ENCODE results near the gene TRIM33. TPM values are rescaled to one million over a fixed set of nuclear protein-coding genes. Genes with fewer than 3 reads are reported as not detected.

TRIM33 gene
- total RNA-seq, 1 donor from 2014 or later, result 31.8 TPM

DNA sequence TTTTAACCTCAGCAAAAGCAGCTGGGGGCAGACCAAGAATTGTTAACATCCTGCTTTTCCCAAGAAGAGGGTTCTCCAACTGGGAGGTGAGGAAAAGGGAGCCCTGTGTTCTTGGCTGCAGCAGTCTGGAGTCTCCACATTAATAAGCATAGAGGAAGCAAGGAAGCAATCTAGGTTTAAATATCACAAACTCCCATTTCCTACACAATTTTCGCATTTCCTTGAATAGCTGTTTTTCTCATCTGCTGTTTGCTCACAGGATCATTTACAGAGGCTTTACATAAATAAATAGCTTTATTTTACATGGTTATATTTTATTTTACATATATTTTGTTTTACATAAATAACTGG is 124.0 kb downstream of the TRIM33 start:
- Histone ChIP-seq H3K9ac (ENCODE audit: low read length) (no peak overlapping the region), H4K20me1 (ENCODE audit: insufficient read depth, low read length) (no peaks in the 10 kb centered on the region), H3K9me3 (ENCODE audit: insufficient read depth, low read depth, low read length) (no peaks in the 10 kb centered on the region), H3K4me1 (ENCODE audit: insufficient read depth, low read length) (no peaks in the 10 kb centered on the region), H3K79me2 (ENCODE audit: insufficient read depth, low read length) (no peaks in the 10 kb centered on the region), H3K27ac (ENCODE audit: low read depth, low read length) (no peak overlapping the region), H3K36me3 (ENCODE audit: insufficient read depth, low read length) (peaks cover under 1% of the 10 kb centered on the region), H3K4me3 (ENCODE audit: insufficient read depth, low read depth, low read length) (no peak overlapping the region), H2AFZ (ENCODE audit: low read depth, low read length) (no peak overlapping the region), H3K27me3 (ENCODE audit: insufficient read depth, low read length) (no peaks in the 10 kb centered on the region), H3K4me2 (ENCODE audit: low read length) (no peak overlapping the region)
- Mint-ChIP-seq H3K9me3 (ENCODE audit: unreplicated experiment) (peaks cover 10% of the 10 kb centered on the region), H3K27ac (ENCODE audit: unreplicated experiment) (no peak overlapping the region), H3K36me3 (ENCODE audit: low read depth, unreplicated experiment) (peaks cover 9% of the 10 kb centered on the region), H3K4me3 (ENCODE audit: unreplicated experiment) (no peak overlapping the region), H3K27me3 (ENCODE audit: low read depth, unreplicated experiment) (no peaks in the 10 kb centered on the region), H3K4me1 (ENCODE audit: low read depth, unreplicated experiment) (peaks cover 2% of the 10 kb centered on the region)
- FAIRE-seq (no peak), DNase-seq (ENCODE audit: low read depth) (no peak)
- TF ChIP-seq, protein P1, sequence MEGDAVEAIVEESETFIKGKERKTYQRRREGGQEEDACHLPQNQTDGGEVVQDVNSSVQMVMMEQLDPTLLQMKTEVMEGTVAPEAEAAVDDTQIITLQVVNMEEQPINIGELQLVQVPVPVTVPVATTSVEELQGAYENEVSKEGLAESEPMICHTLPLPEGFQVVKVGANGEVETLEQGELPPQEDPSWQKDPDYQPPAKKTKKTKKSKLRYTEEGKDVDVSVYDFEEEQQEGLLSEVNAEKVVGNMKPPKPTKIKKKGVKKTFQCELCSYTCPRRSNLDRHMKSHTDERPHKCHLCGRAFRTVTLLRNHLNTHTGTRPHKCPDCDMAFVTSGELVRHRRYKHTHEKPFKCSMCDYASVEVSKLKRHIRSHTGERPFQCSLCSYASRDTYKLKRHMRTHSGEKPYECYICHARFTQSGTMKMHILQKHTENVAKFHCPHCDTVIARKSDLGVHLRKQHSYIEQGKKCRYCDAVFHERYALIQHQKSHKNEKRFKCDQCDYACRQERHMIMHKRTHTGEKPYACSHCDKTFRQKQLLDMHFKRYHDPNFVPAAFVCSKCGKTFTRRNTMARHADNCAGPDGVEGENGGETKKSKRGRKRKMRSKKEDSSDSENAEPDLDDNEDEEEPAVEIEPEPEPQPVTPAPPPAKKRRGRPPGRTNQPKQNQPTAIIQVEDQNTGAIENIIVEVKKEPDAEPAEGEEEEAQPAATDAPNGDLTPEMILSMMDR (IDR thresholded peaks at IDR 0.05; ENCODE audit: insufficient read depth, low read depth, low read length), result no peak
- TF ChIP-seq EZH2 (IDR thresholded peaks at IDR 0.05; ENCODE audit: insufficient read depth, low read length), result no peak

DNA sequence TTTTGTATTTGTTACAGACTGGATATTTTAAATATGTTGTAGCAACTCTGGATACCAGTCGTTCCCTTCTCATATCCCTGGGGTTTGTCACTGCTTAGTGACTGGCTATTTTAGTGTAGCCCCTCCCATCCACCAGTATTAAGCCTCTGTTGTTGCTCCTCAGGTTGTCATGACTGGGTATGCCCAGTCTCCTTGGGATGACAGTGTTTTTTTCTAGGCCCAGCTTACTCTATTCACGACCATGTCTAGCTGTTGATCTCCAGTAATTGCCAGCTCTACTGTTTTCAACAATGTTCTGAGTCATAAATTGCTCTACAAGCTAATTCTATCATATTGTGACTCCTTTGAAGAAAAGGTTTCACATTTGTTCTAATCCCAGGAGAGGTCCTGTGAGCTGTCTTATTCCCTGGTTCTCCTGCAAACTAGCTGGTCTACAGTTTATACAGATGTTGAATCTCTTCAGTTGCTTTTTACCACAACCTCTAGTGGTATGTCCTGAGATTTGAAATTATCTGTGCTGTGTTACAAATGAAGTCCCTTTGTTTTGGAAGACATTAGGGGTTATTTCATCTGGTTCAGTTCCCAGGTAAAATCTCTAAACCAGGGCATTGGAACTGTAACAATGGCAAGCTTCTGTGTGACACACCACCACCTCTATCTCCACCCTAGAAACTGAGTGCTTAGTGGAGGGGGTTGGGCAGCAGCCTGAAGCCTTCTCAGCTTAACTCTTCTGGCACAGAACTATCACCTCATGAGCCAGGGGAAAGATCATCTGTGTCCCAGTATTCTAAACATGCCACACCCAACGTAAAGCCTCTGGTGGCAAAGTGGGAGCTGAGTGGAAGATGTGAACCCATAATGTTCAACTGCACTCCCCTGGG is 124.6 kb downstream of the TRIM33 start:
- no peaks in the 10 kb centered on the region for H3K79me2 ChIP-seq (ENCODE audit: insufficient read depth, low read length)
- H4K20me1 ChIP-seq (ENCODE audit: insufficient read depth, low read length), result no peaks in the 10 kb centered on the region
- H3K27ac ChIP-seq (ENCODE audit: low read depth, low read length), result no peak overlapping the region
- Mint-ChIP-seq H3K27me3 (ENCODE audit: low read depth, unreplicated experiment) (no peaks in the 10 kb centered on the region), H3K4me1 (ENCODE audit: low read depth, unreplicated experiment) (peaks cover 2% of the 10 kb centered on the region), H3K36me3 (ENCODE audit: low read depth, unreplicated experiment) (peaks cover 8% of the 10 kb centered on the region), H3K9me3 (ENCODE audit: unreplicated experiment) (peaks cover 13% of the 10 kb centered on the region), H3K4me3 (ENCODE audit: unreplicated experiment) (no peak overlapping the region), H3K27ac (ENCODE audit: unreplicated experiment) (peak overlapping the region; percentile 41)
- no peak for DNase-seq (ENCODE audit: low read depth)
- FAIRE-seq, result no peak
- no peaks in the 10 kb centered on the region for H3K36me3 ChIP-seq (ENCODE audit: insufficient read depth, low read length)
- H2AFZ ChIP-seq (ENCODE audit: low read depth, low read length), result no peak overlapping the region
- H3K27me3 ChIP-seq (ENCODE audit: insufficient read depth, low read length), result no peaks in the 10 kb centered on the region
- H3K4me3 ChIP-seq (ENCODE audit: insufficient read depth, low read depth, low read length), result no peak overlapping the region
- TF ChIP-seq EZH2 (IDR thresholded peaks at IDR 0.05; ENCODE audit: insufficient read depth, low read length), result no peak
- TF ChIP-seq, protein P1 (IDR thresholded peaks at IDR 0.05; ENCODE audit: insufficient read depth, low read depth, low read length), result no peak
- no peak overlapping the region for H3K4me2 ChIP-seq (ENCODE audit: low read length)
- no peaks in the 10 kb centered on the region for H3K9me3 ChIP-seq (ENCODE audit: insufficient read depth, low read depth, low read length)
- no peak overlapping the region for H3K9ac ChIP-seq (ENCODE audit: low read length)
- no peaks in the 10 kb centered on the region for H3K4me1 ChIP-seq (ENCODE audit: insufficient read depth, low read length)

DNA sequence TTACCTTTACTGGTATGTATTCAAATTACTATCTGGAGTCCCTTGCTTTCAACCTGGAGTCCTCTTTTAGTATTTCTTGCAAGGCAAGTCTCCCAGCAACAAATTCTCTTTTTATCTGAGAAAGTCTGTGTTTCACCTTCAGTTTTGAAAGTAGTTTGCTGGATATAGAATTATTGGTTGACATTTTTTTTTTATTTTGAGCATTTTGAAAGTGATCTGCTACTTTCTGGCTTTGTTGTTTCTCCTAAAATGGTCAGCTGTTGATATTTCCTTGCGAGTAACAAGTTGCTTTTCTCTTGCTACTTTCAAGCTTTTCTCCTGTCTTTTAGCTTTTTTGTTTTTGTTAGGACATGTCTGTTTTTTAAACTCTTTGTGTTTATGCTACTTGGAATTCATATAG is 126.1 kb downstream of the TRIM33 start:
- DNase-seq (ENCODE audit: low read depth), result no peak
- H3K9me3 Mint-ChIP-seq (ENCODE audit: unreplicated experiment), result peaks cover 13% of the 10 kb centered on the region
- no peaks in the 10 kb centered on the region for H3K4me1 ChIP-seq (ENCODE audit: insufficient read depth, low read length)
- H3K27me3 Mint-ChIP-seq (ENCODE audit: low read depth, unreplicated experiment), result no peaks in the 10 kb centered on the region
- no peaks in the 10 kb centered on the region for H4K20me1 ChIP-seq (ENCODE audit: insufficient read depth, low read length)
- H3K27ac ChIP-seq (ENCODE audit: low read depth, low read length), result no peak overlapping the region
- no peaks in the 10 kb centered on the region for H3K9me3 ChIP-seq (ENCODE audit: insufficient read depth, low read depth, low read length)
- no peak for FAIRE-seq
- H3K4me2 ChIP-seq (ENCODE audit: low read length), result no peak overlapping the region
- no peak overlapping the region for H3K4me3 Mint-ChIP-seq (ENCODE audit: unreplicated experiment)
- no peak overlapping the region for H3K9ac ChIP-seq (ENCODE audit: low read length)
- H3K4me1 Mint-ChIP-seq (ENCODE audit: low read depth, unreplicated experiment), result peaks cover 2% of the 10 kb centered on the region
- H3K36me3 Mint-ChIP-seq (ENCODE audit: low read depth, unreplicated experiment), result peaks cover 6% of the 10 kb centered on the region
- H3K4me3 ChIP-seq (ENCODE audit: insufficient read depth, low read depth, low read length), result no peak overlapping the region
- TF ChIP-seq, protein P1 (IDR thresholded peaks at IDR 0.05; ENCODE audit: insufficient read depth, low read depth, low read length), result no peak
- H3K27ac Mint-ChIP-seq (ENCODE audit: unreplicated experiment), result no peak overlapping the region
- no peaks in the 10 kb centered on the region for H3K79me2 ChIP-seq (ENCODE audit: insufficient read depth, low read length)
- H3K36me3 ChIP-seq (ENCODE audit: insufficient read depth, low read length), result no peaks in the 10 kb centered on the region
- H3K27me3 ChIP-seq (ENCODE audit: insufficient read depth, low read length), result no peaks in the 10 kb centered on the region
- no peak overlapping the region for H2AFZ ChIP-seq (ENCODE audit: low read depth, low read length)
